GM19455 (cell line): ENCODE data around the gene TMEM47.

Experiments used
- ATAC-seq: cut with Tn5 transposase; IDR thresholded peaks from one replicate; pipeline ENCODE4 v1.9.1; 2021; ENCODE audit not compliant: unreplicated experiment

Gene TMEM47

DNA sequence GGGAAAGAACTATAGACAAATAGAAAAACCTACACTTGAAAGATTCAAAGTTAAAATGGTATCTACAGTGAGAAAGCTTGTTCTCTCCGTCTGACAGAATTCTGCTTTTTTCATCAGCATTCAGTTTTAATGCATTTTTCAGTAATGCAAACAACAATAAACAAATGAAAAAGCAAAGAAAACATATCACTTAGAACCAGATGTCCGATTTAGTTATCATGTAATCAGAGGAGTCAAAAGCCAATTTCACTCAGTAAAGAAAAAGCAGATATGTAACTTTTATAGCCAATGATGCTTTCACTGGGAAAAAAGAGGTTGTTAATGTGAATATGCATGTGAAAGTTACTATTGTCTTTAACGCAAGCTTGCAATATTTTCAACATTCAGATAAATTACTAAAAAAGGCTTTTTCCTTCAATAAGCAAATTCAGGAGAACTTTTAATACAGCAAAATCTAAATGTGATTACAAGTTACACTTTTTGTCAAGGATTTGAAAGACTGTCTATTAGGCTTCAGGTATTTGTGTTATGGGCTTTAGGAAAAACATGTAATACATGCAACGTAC, 70.7 kb downstream of the TMEM47 start:
- no peak for ATAC-seq

DNA sequence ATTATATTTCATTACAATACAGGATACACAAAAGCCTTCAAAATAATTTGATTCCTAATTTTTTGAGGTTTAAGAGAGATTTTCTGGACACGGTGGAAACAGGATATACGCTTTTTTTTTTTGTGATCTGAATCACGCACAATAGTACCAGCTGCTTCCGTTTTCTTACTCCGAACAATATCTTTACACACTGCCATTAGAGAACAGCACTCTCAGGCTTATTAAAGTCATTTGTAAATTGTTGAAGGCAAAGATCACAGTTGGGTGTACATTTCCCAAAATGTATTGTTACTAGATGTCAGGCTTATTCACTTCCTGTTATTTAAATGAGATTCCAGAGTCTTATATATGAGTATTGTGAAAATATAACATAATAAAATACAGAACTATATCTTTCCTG, 71.5 kb downstream of the TMEM47 start:
- no peak for ATAC-seq

DNA sequence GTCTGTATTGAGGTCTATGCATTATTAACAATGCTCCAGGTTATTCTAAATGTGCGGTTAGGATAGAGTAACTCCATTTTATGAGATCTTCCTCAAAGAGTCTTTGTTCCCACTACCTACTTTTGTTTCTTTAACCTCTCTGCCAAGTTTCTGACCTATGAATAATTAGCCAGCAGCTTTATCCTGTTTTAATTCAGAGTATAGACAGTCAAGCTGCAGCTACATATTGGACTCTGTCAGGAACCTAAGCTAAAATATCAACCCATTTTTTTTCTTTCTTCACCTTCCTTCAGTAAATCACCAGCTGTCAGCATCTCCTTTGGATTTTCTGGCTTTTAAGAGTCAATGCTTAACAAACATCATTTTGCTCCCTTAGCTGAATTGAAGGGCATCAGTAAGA, 72.3 kb downstream of the TMEM47 start:
- ATAC-seq, result no peak

DNA sequence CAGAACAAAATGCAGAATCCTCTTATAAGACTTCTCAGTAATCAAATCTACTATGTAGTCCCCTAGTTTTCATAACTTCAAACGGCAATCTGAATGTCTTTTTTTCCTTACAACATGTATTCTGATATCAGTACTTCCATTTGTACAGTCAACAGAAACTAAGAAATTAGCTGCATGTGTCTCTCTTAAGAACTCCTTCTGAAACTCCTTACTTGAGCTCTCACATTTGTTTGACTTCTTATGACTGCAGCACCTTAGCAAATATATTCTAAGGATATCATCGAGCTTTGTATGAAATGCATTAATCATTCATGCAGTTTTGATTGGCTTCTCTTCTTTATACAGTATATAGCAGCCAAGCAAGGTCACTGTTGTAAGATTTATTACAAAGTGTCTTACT, 77.0 kb downstream of the TMEM47 start:
- no peak for ATAC-seq

DNA sequence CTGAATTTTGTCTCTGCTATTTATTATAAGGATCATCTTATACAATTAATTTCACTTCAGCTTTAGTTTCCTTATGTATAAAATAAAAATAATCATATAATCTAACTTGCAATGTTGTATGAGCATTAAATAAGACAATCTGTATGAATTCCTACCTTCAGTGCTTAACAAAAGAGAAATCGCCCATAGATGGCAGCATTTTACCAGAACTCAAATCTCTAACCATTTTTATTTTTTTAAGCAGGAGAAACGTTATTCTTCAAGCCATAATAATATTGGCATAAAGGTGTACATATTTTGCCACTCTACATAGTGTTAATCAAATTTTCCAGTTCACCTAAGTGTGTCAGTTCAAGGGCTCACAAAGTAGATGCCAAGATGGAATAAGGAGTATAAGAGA, 78.8 kb downstream of the TMEM47 start:
- ATAC-seq, result no peak
